Keratinocyte (primary cell): Measurements from ENCODE around the gene GLT6D1. TPM values are rescaled to one million over a fixed set of nuclear protein-coding genes. Genes with fewer than 3 reads are reported as not detected.

Experiments
- DNase-seq: peaks from one replicate; pipeline ENCODE4 v3.0.0-alpha.2; 2011; ENCODE audit warnings: low read depth, missing footprints, low spot score
- FAIRE-seq: peaks from 2 replicates; lab custom pipeline; 2011; peaks lifted over from hg19 to GRCh38; lab: Jason Lieb, UNC
- H2AFZ ChIP-seq: 2 replicates; pipeline ENCODE4 v1.6.0; 2012; ENCODE audit warnings: low read length, control low read depth, inconsistent platforms; ENCODE audit not compliant: control insufficient read depth
- H3K27ac ChIP-seq: 2 replicates; pipeline ENCODE4 v1.5.1; 2011; ENCODE audit warnings: low read length; ENCODE audit not compliant: control insufficient read depth, insufficient read depth
- H3K27me3 ChIP-seq: 3 replicates; pipeline ENCODE4 v1.6.0; 2011; ENCODE audit warnings: low read length; ENCODE audit not compliant: control insufficient read depth, insufficient read depth; ENCODE audit errors: extremely low read depth
- H3K36me3 ChIP-seq, 2 experiments: 2 replicates in 1 of 2; 3 replicates in 1 of 2; pipeline ENCODE4 v1.5.1; 2011; ENCODE audit warnings: low read length in 2 of 2, mild to moderate bottlenecking in 1 of 2; ENCODE audit not compliant: control insufficient read depth in 2 of 2, insufficient read depth in 2 of 2; ENCODE audit errors: extremely low read depth in 1 of 2
- H3K4me1 ChIP-seq: 3 replicates; pipeline ENCODE4 v1.5.1; 2011; ENCODE audit warnings: low read length; ENCODE audit not compliant: control insufficient read depth, insufficient read depth; ENCODE audit errors: extremely low read depth
- H3K4me2 ChIP-seq: 3 replicates; pipeline ENCODE4 v1.6.0; 2011; ENCODE audit warnings: low read depth, low read length; ENCODE audit not compliant: control insufficient read depth, insufficient read depth; ENCODE audit errors: extremely low read depth
- H3K4me3 ChIP-seq, 3 experiments: fragments of 200-600 bp in 1 of 3; sonication (generic) in 1 of 3; 2 replicates in 2 of 3; 3 replicates in 1 of 3; pipeline ENCODE4 v1.5.1; 2011 to 2016; ENCODE audit warnings: low read length in 3 of 3, mild to moderate bottlenecking in 3 of 3, control low read depth in 2 of 3, inconsistent platforms in 1 of 3, low read depth in 1 of 3, mixed read lengths in 1 of 3, mixed run types in 1 of 3, moderate library complexity in 1 of 3; ENCODE audit not compliant: control insufficient read depth in 2 of 3, insufficient read depth in 2 of 3; ENCODE audit errors: extremely low read depth in 1 of 3
- H3K79me2 ChIP-seq: 2 replicates; pipeline ENCODE4 v1.6.0; 2012; ENCODE audit warnings: low read length; ENCODE audit not compliant: control insufficient read depth, insufficient read depth
- H3K9ac ChIP-seq: 3 replicates; pipeline ENCODE4 v1.6.0; 2011; ENCODE audit warnings: low read length; ENCODE audit not compliant: control insufficient read depth, insufficient read depth; ENCODE audit errors: extremely low read depth
- H3K9me1 ChIP-seq: 3 replicates; pipeline ENCODE4 v1.6.0; 2011; ENCODE audit warnings: low read length; ENCODE audit not compliant: control insufficient read depth, insufficient read depth; ENCODE audit errors: extremely low read depth
- H3K9me3 ChIP-seq: 2 replicates; pipeline ENCODE4 v1.5.1; 2012; ENCODE audit warnings: low read depth, low read length; ENCODE audit not compliant: control insufficient read depth
- H4K20me1 ChIP-seq: 3 replicates; pipeline ENCODE4 v1.6.0; 2011; ENCODE audit warnings: low read length; ENCODE audit not compliant: control insufficient read depth, insufficient read depth; ENCODE audit errors: extremely low read depth
- EZH2 ChIP-seq: IDR thresholded peaks from one replicate; pipeline ENCODE4 v1.6.1; 2012; ENCODE audit warnings: inconsistent platforms, mild to moderate bottlenecking, low read length, moderate library complexity
- dilution Hi-C: fragments of 300-500 bp; cut with MboI; formaldehyde crosslinking; loops from one replicate; pipeline ENCODE4 v1.7.0; 2020; ENCODE audit warnings: low sequenced_read_pairs; ENCODE audit not compliant: extremely low pct_ligation_motif_present
- polyA plus RNA-seq, 5 experiments: library from polyadenylated mRNA; depleted of rRNA in 3 of 5; stranded (reverse) in 3 of 5; stranded (forward) in 1 of 5; unstranded in 1 of 5; fragments of >200 nt; gene quantifications; 1 replicate in 1 of 5; 2 replicates in 3 of 5; 3 replicates in 1 of 5; pipeline versions ENCODE4 v1.2.1 to v1.2.3, GENCODE V29; 2011 to 2012; ENCODE audit warnings: missing spikeins in 2 of 5, low read depth in 1 of 5, low replicate concordance in 1 of 5
- TF ChIP-seq, protein P1 (sequence below), 3 experiments: IDR thresholded peaks in 1 of 3; conservative IDR thresholded peaks in 1 of 3; optimal IDR thresholded peaks in 1 of 3; 2 replicates in 2 of 3; 3 replicates in 1 of 3; pipeline versions ENCODE3 to v1.5.1; 2011; ENCODE audit warnings: low read length in 3 of 3, mild to moderate bottlenecking in 3 of 3, moderate library complexity in 2 of 3, control low read depth in 1 of 3, inconsistent platforms in 1 of 3; ENCODE audit not compliant: insufficient read depth in 2 of 3; ENCODE audit errors: extremely low read depth in 1 of 3

The GLT6D1 gene
- polyA plus RNA-seq, 1 donor (not counting 4 experiments of a cell fraction or from before 2014, with no cell fraction given): not detected

DNA sequence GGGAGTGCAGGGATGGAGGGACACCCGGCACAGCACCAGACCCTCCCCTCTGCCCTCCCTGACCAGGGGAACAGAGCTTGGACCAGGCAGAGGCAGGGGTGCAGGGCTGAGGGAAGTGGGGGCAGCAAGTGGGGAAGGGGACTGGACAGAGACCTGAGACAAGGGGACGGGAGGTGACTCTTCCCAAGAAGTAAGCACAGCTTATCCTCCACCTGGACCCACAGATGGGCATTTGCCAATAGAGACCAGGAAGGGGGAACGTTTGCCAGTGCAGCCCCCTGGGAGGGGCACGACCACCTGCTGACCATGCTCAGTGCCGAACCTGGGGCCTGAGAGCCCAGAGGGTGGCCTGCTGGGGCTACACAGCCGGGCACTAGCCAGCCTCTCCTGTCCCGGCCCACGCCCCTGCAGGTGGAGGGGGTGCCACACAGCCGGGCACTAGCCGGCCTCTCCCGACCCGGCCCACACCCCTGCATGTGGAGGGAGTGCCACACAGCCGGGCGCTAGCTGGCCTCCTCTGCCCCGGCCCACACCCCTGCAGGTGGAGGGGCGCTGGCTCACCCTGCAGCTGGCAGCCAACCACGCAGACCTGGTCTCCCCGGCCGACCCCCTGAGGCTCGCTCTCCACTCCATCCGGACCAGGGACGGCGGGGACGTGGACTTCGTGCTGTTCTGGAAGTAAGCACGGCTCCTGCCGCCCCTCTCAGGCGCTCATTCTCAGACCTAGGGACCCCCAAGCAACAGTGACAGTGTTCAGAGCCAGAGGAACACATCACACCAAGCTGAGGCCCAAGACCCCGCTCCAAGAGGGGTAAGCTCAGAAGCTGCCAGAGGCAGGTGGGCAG, 24.3 kb downstream of the GLT6D1 start:
- Histone ChIP-seq H3K4me3 (no peak overlapping the region), H3K79me2 (no peaks in the 10 kb centered on the region), H2AFZ (no peak overlapping the region), H3K9ac (no peak overlapping the region), H3K4me1 (no peaks in the 10 kb centered on the region), H3K9me3 (no peaks in the 10 kb centered on the region), H4K20me1 (no peaks in the 10 kb centered on the region), H3K4me2 (no peak overlapping the region), H3K27ac (no peak overlapping the region), H3K9me1 (no peaks in the 10 kb centered on the region), H3K27me3 (no peaks in the 10 kb centered on the region), H3K36me3 (no peaks in the 10 kb centered on the region)
- dilution Hi-C loops: no loop called here
- TF ChIP-seq EZH2: no peak
- TF ChIP-seq, protein P1, sequence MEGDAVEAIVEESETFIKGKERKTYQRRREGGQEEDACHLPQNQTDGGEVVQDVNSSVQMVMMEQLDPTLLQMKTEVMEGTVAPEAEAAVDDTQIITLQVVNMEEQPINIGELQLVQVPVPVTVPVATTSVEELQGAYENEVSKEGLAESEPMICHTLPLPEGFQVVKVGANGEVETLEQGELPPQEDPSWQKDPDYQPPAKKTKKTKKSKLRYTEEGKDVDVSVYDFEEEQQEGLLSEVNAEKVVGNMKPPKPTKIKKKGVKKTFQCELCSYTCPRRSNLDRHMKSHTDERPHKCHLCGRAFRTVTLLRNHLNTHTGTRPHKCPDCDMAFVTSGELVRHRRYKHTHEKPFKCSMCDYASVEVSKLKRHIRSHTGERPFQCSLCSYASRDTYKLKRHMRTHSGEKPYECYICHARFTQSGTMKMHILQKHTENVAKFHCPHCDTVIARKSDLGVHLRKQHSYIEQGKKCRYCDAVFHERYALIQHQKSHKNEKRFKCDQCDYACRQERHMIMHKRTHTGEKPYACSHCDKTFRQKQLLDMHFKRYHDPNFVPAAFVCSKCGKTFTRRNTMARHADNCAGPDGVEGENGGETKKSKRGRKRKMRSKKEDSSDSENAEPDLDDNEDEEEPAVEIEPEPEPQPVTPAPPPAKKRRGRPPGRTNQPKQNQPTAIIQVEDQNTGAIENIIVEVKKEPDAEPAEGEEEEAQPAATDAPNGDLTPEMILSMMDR (optimal IDR thresholded peaks at IDR 0.05 in 1 of 3, IDR thresholded peaks at IDR 0.05 in 1 of 3, conservative IDR thresholded peaks at IDR 0.05 in 1 of 3; ENCODE audit: extremely low read depth in 1 of 3, insufficient read depth in 2 of 3, low read length in 3 of 3): no peak
- FAIRE-seq: no peak
- DNase-seq: no peak

DNA sequence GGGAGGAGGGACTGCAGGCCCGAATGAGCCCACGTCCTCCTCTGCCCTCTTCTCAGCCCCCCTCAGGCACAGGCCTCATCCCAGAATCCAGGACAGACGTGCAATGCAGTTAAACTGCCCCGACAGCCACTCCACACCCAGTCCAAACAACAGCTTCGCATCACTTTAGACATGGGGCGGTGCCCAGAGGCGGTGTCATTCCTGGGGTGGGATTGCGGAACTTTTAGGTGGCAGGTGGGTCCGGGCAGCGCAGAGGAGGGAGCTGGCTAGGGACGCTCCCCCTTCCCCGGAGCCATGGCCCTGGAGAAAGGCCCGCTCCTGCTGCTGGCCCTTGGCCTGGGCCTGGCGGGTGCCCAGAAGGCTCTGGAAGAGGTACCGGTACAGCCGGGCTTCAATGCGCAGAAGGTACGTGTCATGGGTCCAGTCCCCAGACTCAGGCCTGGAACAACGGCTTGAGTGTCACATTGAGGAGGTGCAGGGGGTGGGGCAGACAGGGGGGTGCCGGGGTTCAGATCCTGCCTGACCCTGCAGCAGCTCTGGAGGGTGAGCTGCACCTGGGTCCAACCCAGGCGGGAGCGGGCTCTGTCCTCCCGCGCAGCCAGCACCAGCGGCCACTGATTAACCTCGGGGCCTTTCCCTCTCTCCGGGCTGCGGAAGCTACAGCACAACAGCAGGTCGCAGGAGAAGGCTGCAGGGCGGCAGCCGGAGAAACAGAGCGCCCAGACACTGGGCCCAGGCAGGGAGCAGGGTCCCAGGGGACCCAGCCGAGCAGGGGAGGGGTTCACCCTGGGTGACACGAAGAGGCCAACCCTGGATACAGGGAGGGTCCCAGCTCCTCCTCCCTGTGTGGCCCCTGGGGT, 25.2 kb downstream of the GLT6D1 start:
- Histone ChIP-seq H3K27ac (no peak overlapping the region), H3K4me2 (no peak overlapping the region), H3K27me3 (no peaks in the 10 kb centered on the region), H3K79me2 (no peaks in the 10 kb centered on the region), H3K4me3 (no peak overlapping the region), H4K20me1 (no peaks in the 10 kb centered on the region), H3K4me1 (no peaks in the 10 kb centered on the region), H3K9ac (no peak overlapping the region), H3K9me3 (no peaks in the 10 kb centered on the region), H2AFZ (no peak overlapping the region), H3K9me1 (no peaks in the 10 kb centered on the region), H3K36me3 (no peaks in the 10 kb centered on the region)
- TF ChIP-seq, protein P1 (optimal IDR thresholded peaks at IDR 0.05 in 1 of 3, IDR thresholded peaks at IDR 0.05 in 1 of 3, conservative IDR thresholded peaks at IDR 0.05 in 1 of 3; ENCODE audit: extremely low read depth in 1 of 3, insufficient read depth in 2 of 3, low read length in 3 of 3): no peak
- no peak for TF ChIP-seq EZH2
- FAIRE-seq: no peak
- dilution Hi-C loops: no loop called here
- DNase-seq: no peak
